AG10803 (cell line): ENCODE data around the gene CD1C.
"Not testable (repeated sequence)": the region's sequence is repeated elsewhere in the genome, so short reads cannot be mapped to it uniquely, and the experiment has no call there.

Experiments
- DNase-seq: peaks from one replicate; pipeline ENCODE4 v3.0.0; 2010; ENCODE audit warnings: low read depth
- H3K4me3 ChIP-seq: 2 replicates; pipeline ENCODE4 v1.5.1; 2011; ENCODE audit warnings: mild to moderate bottlenecking, low read length, control low read depth
- TF ChIP-seq, protein P1 (sequence below): conservative IDR thresholded peaks from 2 replicates; pipeline ENCODE4 v1.5.1; 2011; ENCODE audit warnings: mild to moderate bottlenecking, low read length, control low read depth, inconsistent platforms

Gene CD1C

DNA sequence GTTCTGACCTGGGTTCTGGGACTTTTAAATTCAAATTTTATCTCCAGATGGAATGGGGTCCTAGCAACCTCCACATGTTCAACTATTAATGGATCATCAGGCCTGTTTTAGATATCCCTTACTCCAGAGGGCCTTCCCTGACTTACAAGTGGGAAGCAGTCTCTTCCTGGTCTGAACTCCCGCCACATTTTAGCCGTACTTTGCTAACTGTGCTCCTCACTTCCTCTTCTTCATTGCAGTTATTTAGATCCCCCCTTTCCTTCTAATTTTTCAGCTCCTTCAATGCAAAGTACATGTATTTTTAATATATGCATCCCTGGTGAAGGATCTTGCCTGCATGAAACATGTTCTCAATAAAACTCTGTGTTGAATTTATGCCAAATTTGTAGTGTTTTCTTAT lies 31.8 kb upstream of the CD1C start:
- TF ChIP-seq, protein P1, sequence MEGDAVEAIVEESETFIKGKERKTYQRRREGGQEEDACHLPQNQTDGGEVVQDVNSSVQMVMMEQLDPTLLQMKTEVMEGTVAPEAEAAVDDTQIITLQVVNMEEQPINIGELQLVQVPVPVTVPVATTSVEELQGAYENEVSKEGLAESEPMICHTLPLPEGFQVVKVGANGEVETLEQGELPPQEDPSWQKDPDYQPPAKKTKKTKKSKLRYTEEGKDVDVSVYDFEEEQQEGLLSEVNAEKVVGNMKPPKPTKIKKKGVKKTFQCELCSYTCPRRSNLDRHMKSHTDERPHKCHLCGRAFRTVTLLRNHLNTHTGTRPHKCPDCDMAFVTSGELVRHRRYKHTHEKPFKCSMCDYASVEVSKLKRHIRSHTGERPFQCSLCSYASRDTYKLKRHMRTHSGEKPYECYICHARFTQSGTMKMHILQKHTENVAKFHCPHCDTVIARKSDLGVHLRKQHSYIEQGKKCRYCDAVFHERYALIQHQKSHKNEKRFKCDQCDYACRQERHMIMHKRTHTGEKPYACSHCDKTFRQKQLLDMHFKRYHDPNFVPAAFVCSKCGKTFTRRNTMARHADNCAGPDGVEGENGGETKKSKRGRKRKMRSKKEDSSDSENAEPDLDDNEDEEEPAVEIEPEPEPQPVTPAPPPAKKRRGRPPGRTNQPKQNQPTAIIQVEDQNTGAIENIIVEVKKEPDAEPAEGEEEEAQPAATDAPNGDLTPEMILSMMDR, result no peak
- no peak for DNase-seq
- H3K4me3 ChIP-seq, result no peak overlapping the region

DNA sequence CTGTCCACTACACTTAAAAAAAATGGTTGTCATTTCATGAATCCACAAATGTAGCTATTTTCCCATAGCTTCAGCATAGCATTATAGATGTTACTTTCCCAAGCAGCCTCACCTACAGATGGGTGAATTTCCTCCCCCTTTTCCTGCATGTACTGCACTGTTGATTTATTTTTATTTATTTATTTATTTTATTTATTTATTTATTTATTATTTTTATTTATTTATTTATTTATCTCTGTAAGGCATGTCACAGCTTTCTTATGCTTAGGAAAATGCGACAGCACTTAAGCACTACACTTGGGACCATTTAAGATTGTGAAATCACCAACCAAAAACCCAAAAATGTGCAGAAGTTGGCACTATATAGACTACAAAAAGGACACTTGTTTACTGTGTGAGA lies 30.6 kb upstream of the CD1C start:
- DNase-seq, result no peak
- TF ChIP-seq, protein P1, result no peak
- no peak overlapping the region for H3K4me3 ChIP-seq

DNA sequence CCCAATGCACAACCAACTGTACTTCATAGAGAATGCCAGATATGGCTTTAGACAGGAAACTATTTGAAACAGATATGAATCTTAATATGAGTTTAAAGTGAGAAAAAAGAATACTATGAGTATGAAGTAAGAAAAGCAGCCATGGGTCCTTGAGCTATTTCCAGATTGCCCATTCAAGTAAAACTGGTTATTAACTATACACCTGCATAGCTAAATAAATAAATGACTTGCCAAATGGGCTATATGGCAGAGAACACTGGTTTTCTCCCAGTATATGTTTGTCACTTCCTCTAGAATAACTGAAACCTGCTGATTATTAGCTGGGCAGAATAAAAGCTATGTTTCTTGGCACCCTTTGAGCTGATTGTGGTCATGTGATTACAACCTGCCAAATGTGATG lies 17.0 kb upstream of the CD1C start:
- no peak for DNase-seq
- TF ChIP-seq, protein P1, result no peak
- H3K4me3 ChIP-seq, result no peak overlapping the region

GRCh38 chr1:158274797-158275196 lies 14.9 kb upstream of the CD1C start:
- no peak overlapping the region for H3K4me3 ChIP-seq
- TF ChIP-seq, protein P1, result no peak
- no peak for DNase-seq

DNA sequence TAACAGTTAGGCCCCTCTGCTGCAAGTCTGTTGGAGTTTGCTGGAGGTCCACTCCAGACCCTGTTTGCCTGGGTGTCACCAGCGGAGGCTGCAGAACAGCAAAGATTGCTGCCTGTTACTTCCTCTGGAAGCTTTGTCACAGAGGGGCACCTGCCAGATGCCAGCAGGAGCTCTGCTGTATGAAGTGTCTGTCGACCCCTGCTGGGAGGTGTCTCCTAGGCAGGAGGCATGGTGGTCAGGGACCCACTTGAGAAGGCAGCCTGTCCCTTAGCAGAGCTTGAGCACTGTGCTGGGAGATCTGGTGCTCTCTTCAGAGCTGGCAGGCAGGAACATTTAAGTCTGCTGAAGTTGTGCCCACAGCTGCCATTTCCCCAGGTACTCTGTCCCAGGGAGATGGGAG lies 7.3 kb upstream of the CD1C start:
- not testable (repeated sequence) for H3K4me3 ChIP-seq

GRCh38 chr1:158283965-158284364 lies 5.8 kb upstream of the CD1C start:
- H3K4me3 ChIP-seq, result no peak overlapping the region
- TF ChIP-seq, protein P1, result no peak
- no peak for DNase-seq

More for the DNA sequence above, 7.3 kb upstream of the CD1C start:
- DNase-seq, result not testable (repeated sequence)

DNA sequence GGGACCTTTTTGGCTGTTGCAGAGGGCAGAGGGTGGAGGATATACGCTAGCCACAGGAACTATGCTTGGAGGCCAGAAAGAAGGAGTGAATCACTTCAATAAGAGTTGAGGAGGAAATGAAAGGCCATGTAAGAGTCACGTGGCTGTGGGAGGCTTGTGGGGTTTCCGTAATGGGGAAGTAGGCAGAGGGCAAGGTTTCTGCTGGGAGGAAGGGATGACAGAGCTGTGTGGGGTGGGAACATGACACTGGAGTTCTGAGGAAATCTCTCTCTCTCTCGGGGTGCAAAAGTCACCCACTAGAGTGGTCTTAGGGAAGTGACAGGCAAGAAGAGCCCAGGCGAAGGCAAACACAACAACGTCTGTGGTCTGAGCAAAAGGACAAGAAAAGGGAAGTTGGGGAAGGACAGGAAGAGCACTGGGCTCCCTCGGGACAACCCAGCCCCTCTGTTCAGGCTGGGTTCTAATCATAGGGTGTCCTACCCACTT lies 3.9 kb upstream of the CD1C start:
- DNase-seq, result no peak
- TF ChIP-seq, protein P1, result no peak

GRCh38 chr1:158286487-158286886 lies 3.2 kb upstream of the CD1C start:
- no peak overlapping the region for H3K4me3 ChIP-seq
- no peak for DNase-seq
- TF ChIP-seq, protein P1, result no peak

More for the DNA sequence above, 3.9 kb upstream of the CD1C start:
- H3K4me3 ChIP-seq, result no peak overlapping the region
